ENCODE measurements around the gene H19. TPM values are rescaled to one million over a fixed set of nuclear protein-coding genes. Genes with fewer than 3 reads are reported as not detected.

H19 gene
- total and polyA plus RNA-seq, 7 donors, result 1,446 to 10,740 (median 4,559) TPM

DNA sequence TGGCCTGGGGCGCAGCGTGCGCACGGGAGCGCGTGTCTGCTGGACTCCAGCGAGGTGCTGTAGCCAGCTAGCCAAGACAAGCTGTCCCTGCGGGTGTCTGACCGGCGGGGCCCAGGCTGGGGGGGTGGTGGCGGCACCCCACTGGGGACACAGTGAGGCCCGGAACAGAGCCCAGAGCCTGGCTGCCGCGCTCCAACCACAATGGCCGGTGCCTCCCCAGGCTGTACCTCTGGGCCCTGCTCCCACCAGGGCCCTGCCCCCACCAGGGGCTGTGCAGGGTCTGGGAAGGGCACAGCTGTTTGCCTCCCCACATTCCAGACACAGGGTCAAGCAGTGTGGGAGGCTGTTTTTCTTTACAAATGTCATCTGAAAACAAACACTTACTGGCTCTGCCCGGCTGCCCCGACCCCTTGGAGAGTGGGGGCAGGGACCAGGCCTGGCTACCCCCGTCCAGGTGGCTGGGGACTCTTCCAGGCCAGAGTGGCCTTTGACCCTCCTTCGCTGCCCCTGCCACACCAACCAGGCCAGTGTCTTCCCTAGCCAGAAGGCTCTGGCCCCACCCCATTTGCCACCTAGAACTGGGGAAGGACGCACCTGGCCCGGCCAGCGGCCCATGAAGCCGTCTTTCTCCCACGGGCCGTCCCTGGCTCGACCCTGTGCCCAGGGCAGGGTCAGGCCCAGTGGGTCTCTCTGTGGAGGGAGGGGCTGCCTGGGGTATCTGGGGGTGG is 14.6 kb downstream of the H19 start:
- H3K4me1 ChIP-seq, result no peaks in the 10 kb centered on the region
- WGBS, 3 donors, result no CpG with 5 or more reads among the region's 26 CpGs
- no peaks in the 10 kb centered on the region for H3K9me3 ChIP-seq
- H3K4me3 ChIP-seq, result no peak overlapping the region
- DNase-seq (no peak), ATAC-seq (peak in 3 of 4 donors; percentile 7 to 31 (median 22))
- TF ChIP-seq, protein P1, sequence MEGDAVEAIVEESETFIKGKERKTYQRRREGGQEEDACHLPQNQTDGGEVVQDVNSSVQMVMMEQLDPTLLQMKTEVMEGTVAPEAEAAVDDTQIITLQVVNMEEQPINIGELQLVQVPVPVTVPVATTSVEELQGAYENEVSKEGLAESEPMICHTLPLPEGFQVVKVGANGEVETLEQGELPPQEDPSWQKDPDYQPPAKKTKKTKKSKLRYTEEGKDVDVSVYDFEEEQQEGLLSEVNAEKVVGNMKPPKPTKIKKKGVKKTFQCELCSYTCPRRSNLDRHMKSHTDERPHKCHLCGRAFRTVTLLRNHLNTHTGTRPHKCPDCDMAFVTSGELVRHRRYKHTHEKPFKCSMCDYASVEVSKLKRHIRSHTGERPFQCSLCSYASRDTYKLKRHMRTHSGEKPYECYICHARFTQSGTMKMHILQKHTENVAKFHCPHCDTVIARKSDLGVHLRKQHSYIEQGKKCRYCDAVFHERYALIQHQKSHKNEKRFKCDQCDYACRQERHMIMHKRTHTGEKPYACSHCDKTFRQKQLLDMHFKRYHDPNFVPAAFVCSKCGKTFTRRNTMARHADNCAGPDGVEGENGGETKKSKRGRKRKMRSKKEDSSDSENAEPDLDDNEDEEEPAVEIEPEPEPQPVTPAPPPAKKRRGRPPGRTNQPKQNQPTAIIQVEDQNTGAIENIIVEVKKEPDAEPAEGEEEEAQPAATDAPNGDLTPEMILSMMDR (IDR thresholded peaks at IDR 0.05), result no peak
- intact Hi-C loops (cut with DNase I), result no loop called here
- no peak overlapping the region for H3K27ac ChIP-seq
- no peaks in the 10 kb centered on the region for H3K36me3 ChIP-seq (ENCODE audit: insufficient read depth in 1 of 2, low read depth in 1 of 2)
- no peaks in the 10 kb centered on the region for H3K27me3 ChIP-seq (ENCODE audit: insufficient read depth in 3 of 3, low read length in 2 of 3)

DNA sequence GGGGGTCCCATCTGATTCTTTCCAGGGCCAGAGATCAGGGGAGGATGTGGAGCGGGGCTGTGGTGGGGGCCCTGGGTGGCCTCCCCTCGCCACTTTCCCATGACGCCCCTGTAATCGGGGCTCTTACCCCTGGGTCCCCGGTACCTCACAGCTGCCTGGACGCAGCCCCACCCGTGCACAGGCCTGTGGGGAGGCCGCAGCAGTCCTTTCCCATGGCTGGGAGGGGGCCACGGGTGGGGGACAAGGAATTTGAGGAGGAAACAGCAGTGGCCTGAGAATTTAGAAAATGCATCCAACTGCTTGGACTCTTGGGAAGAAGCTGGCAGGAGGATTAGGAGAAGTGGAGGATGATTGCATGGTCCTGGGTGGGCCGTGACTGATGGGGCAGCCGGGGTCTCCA is 18.0 kb downstream of the H19 start:
- Histone ChIP-seq H3K9me3 (no peaks in the 10 kb centered on the region), H3K4me3 (no peak overlapping the region), H3K27ac (no peak overlapping the region), H3K4me1 (no peaks in the 10 kb centered on the region), H3K27me3 (ENCODE audit: insufficient read depth in 3 of 3, low read length in 2 of 3) (no peaks in the 10 kb centered on the region), H3K36me3 (ENCODE audit: insufficient read depth in 1 of 2, low read depth in 1 of 2) (no peaks in the 10 kb centered on the region)
- 53 to 93% methylated on average over 2 to 4 of the region's 11 CpGs; no CpG with 5 or more reads in 1 of the 3 donors for WGBS, 3 donors
- no peak for DNase-seq
- no peak for ATAC-seq
- intact Hi-C loops (cut with DNase I), result no loop called here
- TF ChIP-seq, protein P1 (IDR thresholded peaks at IDR 0.05), result no peak

DNA sequence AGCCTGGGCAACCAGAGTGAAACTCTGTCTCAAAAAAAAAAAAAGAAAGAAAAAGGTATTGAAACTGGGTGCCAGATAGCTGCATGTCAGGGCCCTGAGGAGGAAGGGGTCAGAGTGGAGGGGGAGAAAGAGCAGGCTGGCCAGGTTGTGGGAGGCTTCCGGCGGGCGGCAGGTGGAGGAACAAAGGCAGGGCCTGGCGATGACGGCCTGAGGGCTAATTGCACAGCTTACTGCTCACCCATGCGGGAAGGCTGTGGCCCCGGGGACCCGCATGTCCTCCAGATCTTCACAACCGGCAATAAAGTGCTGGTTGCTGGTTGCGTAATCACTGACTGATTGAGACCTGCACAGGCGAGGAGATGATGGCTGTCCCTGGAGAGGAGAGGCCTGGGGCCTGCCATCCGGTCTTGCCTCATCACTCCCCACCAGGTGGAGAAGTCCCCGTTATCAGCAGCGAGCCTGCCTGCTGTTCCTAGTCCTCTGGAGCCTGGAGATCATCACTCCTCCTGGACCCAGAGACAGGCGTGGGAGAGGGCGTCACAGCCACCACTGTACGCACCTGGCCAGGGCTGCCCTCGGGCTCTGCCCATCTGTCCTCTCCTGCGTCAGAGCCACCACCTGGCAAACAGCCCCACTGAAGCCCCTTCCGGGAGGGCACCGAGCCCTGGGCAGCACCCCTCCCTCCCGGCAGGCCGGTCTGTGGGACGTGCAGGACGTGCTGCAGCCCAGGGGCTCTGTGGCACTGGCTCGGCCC is 18.7 kb downstream of the H19 start:
- WGBS, 3 donors, result 50 to 76% methylated on average over 2 to 8 of the region's 26 CpGs; no CpG with 5 or more reads in 1 of the 3 donors
- DNase-seq (peak in 1 of 2 donors; percentile 24), ATAC-seq (peak; percentile 19 to 48 (median 40))
- Histone ChIP-seq H3K36me3 (ENCODE audit: insufficient read depth in 1 of 2, low read depth in 1 of 2) (no peaks in the 10 kb centered on the region), H3K27me3 (ENCODE audit: insufficient read depth in 3 of 3, low read length in 2 of 3) (no peaks in the 10 kb centered on the region), H3K9me3 (no peaks in the 10 kb centered on the region), H3K4me1 (no peaks in the 10 kb centered on the region), H3K4me3 (no peak overlapping the region), H3K27ac (no peak overlapping the region)
- intact Hi-C loops (cut with DNase I), result no loop called here
- TF ChIP-seq, protein P1 (IDR thresholded peaks at IDR 0.05), result no peak

DNA sequence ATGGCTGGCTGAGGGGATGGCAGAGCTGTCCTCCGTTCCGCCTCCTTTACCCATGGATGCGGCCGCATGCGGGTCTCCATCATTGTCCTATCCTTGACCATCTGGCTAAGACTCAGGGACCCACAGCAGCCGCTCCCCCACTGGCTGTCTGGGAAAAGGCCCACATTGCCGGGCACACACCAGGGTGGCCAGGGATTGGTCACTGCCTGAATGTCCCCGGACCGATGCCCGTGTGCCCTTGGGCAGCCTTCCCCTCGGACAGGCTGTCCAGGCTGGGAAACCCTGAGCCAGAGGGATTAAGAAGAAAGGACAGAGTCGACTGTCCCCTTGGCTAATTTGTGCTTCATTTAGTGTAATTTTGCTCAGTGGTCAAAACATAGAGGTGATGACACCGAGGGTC is 22.5 kb downstream of the H19 start:
- DNase-seq (no peak), ATAC-seq (peak in 3 of 4 donors; percentile 47 to 70 (median 66))
- Histone ChIP-seq H3K4me3 (no peak overlapping the region), H3K36me3 (ENCODE audit: insufficient read depth in 1 of 2, low read depth in 1 of 2) (no peaks in the 10 kb centered on the region), H3K27me3 (ENCODE audit: insufficient read depth in 3 of 3, low read length in 2 of 3) (no peaks in the 10 kb centered on the region), H3K27ac (no peak overlapping the region), H3K4me1 (no peaks in the 10 kb centered on the region), H3K9me3 (no peaks in the 10 kb centered on the region)
- TF ChIP-seq, protein P1 (IDR thresholded peaks at IDR 0.05), result no peak
- WGBS, 3 donors, result no CpG with 5 or more reads among the region's 13 CpGs
- intact Hi-C loops (cut with DNase I), result no loop called here

Data from psoas muscle (tissue), 8 donors.